ENCODE results near the gene LSM2. TPM values are rescaled to one million over a fixed set of nuclear protein-coding genes. Genes with fewer than 3 reads are reported as not detected.

LSM2 gene
- total RNA-seq, 1 donor from 2014 or later, result 19.4 TPM

- H3K27ac ChIP-seq (replicated peaks), result no peak overlapping the region
- no peaks in the 10 kb centered on the region for H3K4me1 ChIP-seq
- DNase-seq, result no peak
- no peaks in the 10 kb centered on the region for H3K9me3 ChIP-seq (replicated peaks)
- H3K4me3 ChIP-seq, result no peak overlapping the region
- peaks cover 61% of the 10 kb centered on the region for H3K36me3 ChIP-seq
- H3K27me3 ChIP-seq (ENCODE audit: low read depth), result no peaks in the 10 kb centered on the region
- intact Hi-C loops (cut with micrococcal nuclease), result no loop called here
- TF ChIP-seq CTCF (IDR thresholded peaks at IDR 0.05; ENCODE audit: borderline replicate concordance), result no peak
Measured at GRCh38 chr6:31784098-31784925, 22.5 kb downstream of the LSM2 start.

- intact Hi-C loops (cut with micrococcal nuclease), result no loop called here
- peaks cover 73% of the 10 kb centered on the region for H3K36me3 ChIP-seq
- H3K4me3 ChIP-seq, result no peak overlapping the region
- no peaks in the 10 kb centered on the region for H3K27me3 ChIP-seq (ENCODE audit: low read depth)
- H3K4me1 ChIP-seq, result peaks cover 4% of the 10 kb centered on the region
- no peak overlapping the region for H3K27ac ChIP-seq (replicated peaks)
- DNase-seq, result no peak
- no peaks in the 10 kb centered on the region for H3K9me3 ChIP-seq (replicated peaks)
- no peak for TF ChIP-seq CTCF (IDR thresholded peaks at IDR 0.05; ENCODE audit: borderline replicate concordance)
Measured at GRCh38 chr6:31782126-31782855, 24.5 kb downstream of the LSM2 start.

GRCh38 chr6:31781244-31782125 is 25.3 kb downstream of the LSM2 start:
- DNase-seq, result no peak
- H3K27me3 ChIP-seq (ENCODE audit: low read depth), result no peaks in the 10 kb centered on the region

GRCh38 chr6:31780507-31781243 is 26.1 kb downstream of the LSM2 start:
- H3K4me1 ChIP-seq, result peaks cover 15% of the 10 kb centered on the region
- no peak for DNase-seq
- no peak overlapping the region for H3K27ac ChIP-seq (replicated peaks)
- H3K9me3 ChIP-seq (replicated peaks), result no peaks in the 10 kb centered on the region
- H3K36me3 ChIP-seq, result peaks cover 72% of the 10 kb centered on the region
- TF ChIP-seq CTCF (IDR thresholded peaks at IDR 0.05; ENCODE audit: borderline replicate concordance), result no peak
- H3K27me3 ChIP-seq (ENCODE audit: low read depth), result no peaks in the 10 kb centered on the region
- intact Hi-C loops (cut with micrococcal nuclease), result no loop called here
- H3K4me3 ChIP-seq, result no peak overlapping the region

More at GRCh38 chr6:31781244-31782125, 25.3 kb downstream of the LSM2 start:
- no peak overlapping the region for H3K4me3 ChIP-seq
- TF ChIP-seq CTCF (IDR thresholded peaks at IDR 0.05; ENCODE audit: borderline replicate concordance), result no peak
- H3K36me3 ChIP-seq, result peaks cover 73% of the 10 kb centered on the region
- intact Hi-C loops (cut with micrococcal nuclease), result no loop called here
- peaks cover 12% of the 10 kb centered on the region for H3K4me1 ChIP-seq
- no peak overlapping the region for H3K27ac ChIP-seq (replicated peaks)
- no peaks in the 10 kb centered on the region for H3K9me3 ChIP-seq (replicated peaks)

All from left ventricle myocardium inferior (tissue), 1 donor.